ENCODE data around the gene CDKN2C.

DNA sequence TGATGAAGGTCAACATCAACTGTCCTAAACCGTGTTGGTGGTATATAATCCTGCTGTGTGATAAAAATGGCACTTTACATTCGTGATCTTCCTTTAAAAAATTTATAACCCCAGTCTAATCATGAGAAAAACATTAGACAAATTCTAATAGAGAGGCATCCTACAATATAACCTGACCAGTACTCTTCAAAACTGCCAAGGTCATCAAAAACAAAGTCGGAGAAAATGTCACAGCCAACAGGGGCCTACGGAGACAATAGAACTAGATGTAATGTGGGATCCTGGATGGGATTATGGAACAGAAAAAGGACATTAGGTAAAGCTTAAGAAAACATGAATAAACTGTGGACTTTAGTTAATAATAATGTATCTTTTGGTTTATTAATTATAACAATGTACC is 25.0 kb downstream of the CDKN2C start:
- TF ChIP-seq EZH2phosphoT487 (IDR thresholded peaks at IDR 0.05; ENCODE audit: low read depth, severe bottlenecking, unreplicated experiment): no peak
- TF ChIP-seq, protein P1, sequence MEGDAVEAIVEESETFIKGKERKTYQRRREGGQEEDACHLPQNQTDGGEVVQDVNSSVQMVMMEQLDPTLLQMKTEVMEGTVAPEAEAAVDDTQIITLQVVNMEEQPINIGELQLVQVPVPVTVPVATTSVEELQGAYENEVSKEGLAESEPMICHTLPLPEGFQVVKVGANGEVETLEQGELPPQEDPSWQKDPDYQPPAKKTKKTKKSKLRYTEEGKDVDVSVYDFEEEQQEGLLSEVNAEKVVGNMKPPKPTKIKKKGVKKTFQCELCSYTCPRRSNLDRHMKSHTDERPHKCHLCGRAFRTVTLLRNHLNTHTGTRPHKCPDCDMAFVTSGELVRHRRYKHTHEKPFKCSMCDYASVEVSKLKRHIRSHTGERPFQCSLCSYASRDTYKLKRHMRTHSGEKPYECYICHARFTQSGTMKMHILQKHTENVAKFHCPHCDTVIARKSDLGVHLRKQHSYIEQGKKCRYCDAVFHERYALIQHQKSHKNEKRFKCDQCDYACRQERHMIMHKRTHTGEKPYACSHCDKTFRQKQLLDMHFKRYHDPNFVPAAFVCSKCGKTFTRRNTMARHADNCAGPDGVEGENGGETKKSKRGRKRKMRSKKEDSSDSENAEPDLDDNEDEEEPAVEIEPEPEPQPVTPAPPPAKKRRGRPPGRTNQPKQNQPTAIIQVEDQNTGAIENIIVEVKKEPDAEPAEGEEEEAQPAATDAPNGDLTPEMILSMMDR (IDR thresholded peaks at IDR 0.05; ENCODE audit: poor library complexity): no peak
